Fibroblast of the aortic adventitia (primary cell): ENCODE data around the gene ZNF81. TPM values are rescaled to one million over a fixed set of nuclear protein-coding genes. Genes with fewer than 3 reads are reported as not detected.
A peak's percentile ranks its signal among the peaks of the same experiment; 100 is the strongest.
"Not testable (repeated sequence)": the region's sequence is repeated elsewhere in the genome, so short reads cannot be mapped to it uniquely, and the experiment has no call there.

ENCODE experiments used
- DNase-seq: peaks from one replicate; pipeline ENCODE4 v3.0.0-alpha.2; 2010; ENCODE audit warnings: low read depth
- H3K4me3 ChIP-seq: 2 replicates; pipeline ENCODE4 v1.5.1; 2011; ENCODE audit warnings: low read depth, mild to moderate bottlenecking, control low read depth, low read length, moderate library complexity
- total RNA-seq: library from RNA; depleted of rRNA; stranded (reverse); fragments of >200 nt; gene quantifications from 2 replicates; pipeline ENCODE4 v1.2.3, GENCODE V29; 2012; ENCODE audit warnings: low replicate concordance
- TF ChIP-seq, protein P1 (sequence below): IDR thresholded peaks from 2 replicates; pipeline ENCODE4 v1.5.1; 2011; ENCODE audit warnings: mild to moderate bottlenecking, low read length, control low read depth, inconsistent platforms; ENCODE audit not compliant: insufficient read depth

The ZNF81 gene
- 6.1 and 6.2 TPM in 2 replicates for total RNA-seq

DNA sequence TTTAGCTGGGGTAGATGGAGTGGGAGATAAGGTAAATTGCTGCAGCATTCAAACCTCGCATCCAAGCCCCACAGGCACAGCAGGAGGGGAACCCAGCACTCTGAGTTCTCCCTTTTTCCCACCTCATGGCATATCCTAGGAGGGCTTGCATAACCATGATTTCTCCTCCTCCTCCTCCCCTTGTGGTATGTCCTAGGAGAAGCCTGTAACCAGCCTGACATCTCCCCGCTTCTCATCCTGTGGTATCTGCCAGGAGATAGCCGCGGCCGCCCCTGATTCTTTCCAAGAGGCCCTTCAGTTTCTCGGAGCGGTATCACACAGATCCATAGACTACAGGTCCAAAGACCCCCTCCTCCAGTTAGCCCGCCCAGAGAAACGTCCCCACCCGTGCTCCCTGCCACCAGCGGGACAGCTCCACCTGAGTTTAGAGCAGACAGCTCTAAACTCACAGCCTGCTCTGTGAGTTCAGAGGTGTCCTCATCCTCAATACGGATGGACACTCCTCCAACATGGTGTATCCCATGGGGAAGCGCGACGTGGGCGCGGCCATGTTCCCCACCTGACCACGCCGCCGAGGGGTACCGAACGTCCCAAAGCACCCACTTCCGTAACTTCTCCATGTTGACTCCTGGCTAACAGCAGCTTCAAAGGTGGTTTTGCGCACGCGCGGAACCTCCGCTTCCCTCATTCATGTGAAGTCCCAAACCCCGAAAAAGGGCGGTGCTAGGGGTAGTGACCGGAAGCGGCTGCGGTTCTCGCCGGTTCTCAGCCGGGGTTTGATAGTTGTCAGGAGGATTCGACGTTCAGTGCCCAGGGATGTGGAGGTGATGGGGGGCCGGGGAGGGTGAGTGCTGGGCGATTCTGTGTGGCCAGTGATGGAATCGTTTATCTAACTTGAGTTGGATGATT, at the start of gene ZNF81:
ZNF81 (plus strand) TSS at position 739 of the 909 bp plus-strand sequence. CDS start 9,366 bp downstream, outside the sequence.
- DNase-seq, result peak; percentile 96
- peak within 1 kb of the TSS; percentile 71 for H3K4me3 ChIP-seq
- TF ChIP-seq, protein P1, sequence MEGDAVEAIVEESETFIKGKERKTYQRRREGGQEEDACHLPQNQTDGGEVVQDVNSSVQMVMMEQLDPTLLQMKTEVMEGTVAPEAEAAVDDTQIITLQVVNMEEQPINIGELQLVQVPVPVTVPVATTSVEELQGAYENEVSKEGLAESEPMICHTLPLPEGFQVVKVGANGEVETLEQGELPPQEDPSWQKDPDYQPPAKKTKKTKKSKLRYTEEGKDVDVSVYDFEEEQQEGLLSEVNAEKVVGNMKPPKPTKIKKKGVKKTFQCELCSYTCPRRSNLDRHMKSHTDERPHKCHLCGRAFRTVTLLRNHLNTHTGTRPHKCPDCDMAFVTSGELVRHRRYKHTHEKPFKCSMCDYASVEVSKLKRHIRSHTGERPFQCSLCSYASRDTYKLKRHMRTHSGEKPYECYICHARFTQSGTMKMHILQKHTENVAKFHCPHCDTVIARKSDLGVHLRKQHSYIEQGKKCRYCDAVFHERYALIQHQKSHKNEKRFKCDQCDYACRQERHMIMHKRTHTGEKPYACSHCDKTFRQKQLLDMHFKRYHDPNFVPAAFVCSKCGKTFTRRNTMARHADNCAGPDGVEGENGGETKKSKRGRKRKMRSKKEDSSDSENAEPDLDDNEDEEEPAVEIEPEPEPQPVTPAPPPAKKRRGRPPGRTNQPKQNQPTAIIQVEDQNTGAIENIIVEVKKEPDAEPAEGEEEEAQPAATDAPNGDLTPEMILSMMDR, result no peak

DNA sequence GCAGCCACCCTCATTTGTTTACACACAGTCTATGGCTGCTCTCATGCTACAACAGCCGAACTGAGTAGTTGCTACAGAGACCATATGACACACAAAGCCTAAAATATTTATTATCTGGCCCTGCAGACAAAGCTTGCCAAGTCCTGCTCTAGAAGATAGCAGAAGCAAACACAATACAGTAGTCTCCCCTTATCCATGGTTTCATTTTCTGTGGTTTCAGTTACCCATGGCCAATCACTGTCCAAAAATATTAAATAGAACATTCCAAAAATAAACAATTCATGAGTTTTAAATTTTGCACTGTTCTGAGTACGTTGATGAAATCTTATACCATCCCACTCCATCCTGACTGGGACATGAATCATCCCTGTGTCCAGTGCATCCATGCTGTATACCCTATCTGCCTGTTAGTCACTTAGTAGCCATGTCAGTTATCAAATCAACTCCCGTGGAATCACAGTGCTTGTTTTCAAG, 40.2 kb upstream of the ZNF81 start:
- peak; percentile 64 for DNase-seq
- no peak overlapping the region for H3K4me3 ChIP-seq
- TF ChIP-seq, protein P1, result no peak

DNA sequence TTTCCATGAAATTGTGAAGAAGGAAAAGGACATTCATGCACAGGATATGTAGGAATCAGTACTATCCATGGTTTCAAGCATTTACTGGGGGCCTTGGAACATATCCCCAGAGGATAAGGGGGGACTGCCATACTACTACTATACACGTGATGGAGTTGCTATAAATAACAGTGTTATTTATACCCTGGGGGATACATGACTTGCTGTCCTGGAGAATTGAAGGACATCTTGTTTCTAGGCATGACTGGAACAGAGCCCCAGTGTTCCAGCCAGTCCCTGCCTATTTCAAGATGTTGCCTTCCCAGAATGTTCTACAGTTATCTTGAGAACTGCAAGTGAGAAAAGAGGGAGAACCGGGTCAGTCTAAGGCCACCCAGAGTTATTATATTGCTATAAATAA, 39.6 kb upstream of the ZNF81 start:
- TF ChIP-seq, protein P1, result no peak
- H3K4me3 ChIP-seq, result no peak overlapping the region
- DNase-seq, result no peak

DNA sequence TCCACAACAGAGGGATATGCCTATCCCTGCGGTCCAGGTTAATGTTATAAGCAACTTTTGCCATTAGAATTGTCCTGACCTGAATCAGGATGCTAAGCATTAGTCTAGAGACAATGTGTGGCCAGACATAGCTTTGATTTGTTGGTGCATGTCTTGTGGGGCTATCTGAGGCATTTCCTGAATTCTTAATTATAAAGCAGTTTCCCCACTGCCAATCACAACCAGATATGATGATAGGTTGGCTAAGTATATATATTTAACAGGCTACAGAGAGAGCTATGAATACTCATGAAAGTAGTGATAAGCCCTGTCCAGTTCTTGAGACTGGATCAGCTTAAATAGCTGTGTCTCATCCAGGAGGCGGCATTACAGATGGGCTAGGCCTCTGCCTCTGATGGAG, 37.8 kb upstream of the ZNF81 start:
- DNase-seq, result no peak
- no peak overlapping the region for H3K4me3 ChIP-seq
- TF ChIP-seq, protein P1, result no peak

DNA sequence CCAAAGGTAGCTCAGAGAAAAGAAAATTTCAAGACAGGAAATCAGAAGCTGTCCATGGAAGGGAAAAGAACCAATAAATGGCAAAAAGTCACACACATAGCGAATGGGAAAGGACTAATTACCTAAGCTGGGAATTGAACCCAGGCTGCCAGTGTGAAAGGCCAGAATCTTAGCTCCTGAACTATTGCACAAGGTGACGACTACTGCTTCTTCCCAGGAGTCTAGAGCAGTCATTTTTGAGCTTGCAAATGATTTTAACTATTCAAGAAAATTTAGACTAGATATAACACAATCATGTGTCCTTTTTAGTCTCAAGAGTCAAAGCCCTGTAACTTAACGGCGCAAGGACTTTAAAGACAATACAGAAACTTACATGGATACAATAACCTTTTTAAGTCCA, 34.1 kb upstream of the ZNF81 start:
- peak; percentile 56 for DNase-seq
- no peak overlapping the region for H3K4me3 ChIP-seq
- TF ChIP-seq, protein P1, result no peak

DNA sequence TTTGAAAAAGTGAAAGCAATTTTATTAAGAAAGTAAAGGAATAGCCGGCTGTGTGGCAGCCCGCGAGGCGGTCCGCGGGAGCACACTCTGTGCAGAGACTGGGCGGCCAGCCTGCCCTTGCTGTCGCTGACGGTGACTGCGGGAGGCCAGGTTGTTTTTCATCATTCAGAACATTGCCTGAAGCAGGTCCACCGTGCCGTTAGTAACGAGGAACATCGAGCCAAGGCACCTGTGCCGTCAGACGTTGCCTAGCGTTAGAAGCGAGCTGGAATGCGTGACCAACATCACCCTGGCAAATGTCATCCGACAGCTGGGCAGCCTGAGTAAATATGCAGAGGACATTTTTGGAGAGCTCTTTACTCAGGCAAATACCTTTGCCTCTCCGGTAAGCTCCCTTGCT, 33.6 kb upstream of the ZNF81 start:
- peak overlapping the region; percentile 28 for H3K4me3 ChIP-seq
- not testable (repeated sequence) for DNase-seq

DNA sequence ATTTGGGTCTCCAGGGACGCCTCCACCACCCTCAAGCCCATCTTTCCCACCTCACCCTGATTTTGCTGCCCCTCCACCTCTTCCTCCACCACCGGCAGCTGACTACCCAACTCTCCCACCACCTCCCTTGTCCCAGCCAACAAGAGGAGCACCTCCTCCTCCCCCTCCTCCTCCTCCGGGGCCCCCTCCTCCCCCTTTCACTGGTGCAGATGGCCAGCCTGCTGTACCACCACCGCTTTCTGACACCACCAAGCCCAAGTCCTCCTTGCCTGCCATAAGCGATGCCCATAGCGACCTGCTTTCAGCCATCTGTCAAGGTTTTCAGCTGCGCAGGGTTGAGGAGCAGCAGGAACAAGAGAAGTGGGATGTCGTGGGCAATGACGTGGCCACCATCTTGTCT, 32.4 kb upstream of the ZNF81 start:
- no peak for DNase-seq
- TF ChIP-seq, protein P1, result no peak
- H3K4me3 ChIP-seq, result no peak overlapping the region

DNA sequence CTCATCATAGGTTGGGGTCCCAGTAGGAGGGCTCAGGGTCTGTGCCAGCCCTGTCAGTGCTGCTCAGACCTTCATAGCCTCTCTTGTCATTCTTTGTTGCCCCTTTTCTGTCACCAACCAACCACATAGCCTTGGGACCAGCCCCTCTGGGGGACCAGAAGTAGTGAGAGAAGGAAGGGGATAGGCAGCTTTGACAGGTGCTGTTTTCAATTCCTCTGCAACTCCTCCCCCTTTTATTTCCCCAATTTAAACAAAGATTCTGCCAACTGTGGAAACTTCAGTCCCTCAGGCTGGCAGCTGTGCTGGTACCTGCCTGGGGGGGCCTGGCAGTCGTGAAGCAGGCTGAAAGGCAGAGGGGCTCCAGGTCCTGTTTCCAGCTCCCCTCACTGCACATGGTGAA, 30.9 kb upstream of the ZNF81 start:
- not testable (repeated sequence) for H3K4me3 ChIP-seq, DNase-seq

DNA sequence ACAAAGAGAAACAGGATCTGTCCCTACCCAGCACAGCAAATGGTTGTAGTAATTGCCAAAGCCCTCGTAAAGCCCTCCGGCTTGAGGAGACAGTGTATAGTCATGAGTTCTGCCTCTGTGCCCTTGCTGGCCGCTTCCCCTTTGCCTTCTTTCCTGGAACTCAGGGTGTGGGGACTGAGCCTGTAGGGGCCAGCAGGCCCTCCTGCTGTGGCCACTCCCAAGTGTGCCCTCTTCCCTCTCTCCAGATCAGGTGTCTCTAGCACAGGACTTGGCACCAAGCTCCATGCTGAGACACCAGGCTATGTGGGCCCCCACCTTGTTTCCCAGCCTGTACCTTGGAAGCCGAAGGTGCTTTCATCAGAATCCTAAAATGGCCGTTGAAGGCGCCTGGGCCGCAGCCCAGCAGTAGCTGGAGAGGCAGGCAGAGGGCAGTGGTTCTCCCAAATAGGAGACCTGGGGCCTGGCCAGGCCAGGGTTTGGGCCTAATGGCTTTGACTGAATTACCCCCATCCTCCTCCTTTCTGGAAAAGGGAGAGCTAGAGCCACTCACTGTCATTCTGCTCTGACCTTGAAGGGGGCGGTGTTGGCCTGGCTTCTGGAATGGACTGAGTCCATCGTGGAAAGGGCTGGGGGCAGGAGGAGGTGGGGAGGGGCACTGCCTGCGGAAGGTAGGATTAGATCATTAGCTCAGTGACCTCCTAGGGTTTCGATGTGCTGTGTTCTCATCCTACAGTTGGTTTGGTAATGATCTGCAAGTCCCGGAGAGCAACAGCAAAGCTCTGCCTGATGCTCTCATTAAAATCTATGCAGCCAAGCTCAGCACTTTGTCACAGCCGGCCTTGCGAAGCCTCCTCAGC, 30.1 kb upstream of the ZNF81 start:
- DNase-seq, H3K4me3 ChIP-seq: not testable (repeated sequence)

DNA sequence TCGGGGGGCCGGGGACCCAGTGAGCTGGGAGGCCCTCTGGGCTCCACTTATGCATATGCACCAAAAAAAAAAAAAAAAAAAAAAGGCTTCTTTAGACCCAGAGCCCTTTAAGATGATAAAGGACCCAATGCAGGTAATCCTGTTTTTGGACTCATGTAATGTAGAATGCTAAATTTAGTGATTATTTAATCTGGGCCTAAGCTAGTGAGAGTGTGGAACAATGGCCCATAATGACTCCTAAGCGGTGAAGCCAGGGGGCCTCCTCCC, 29.5 kb upstream of the ZNF81 start:
- not testable (repeated sequence) for H3K4me3 ChIP-seq, DNase-seq
